Osteocyte (in vitro differentiated cells): Measurements from ENCODE around the gene BORCS6. TPM values are rescaled to one million over a fixed set of nuclear protein-coding genes. Genes with fewer than 3 reads are reported as not detected.
A peak's percentile ranks its signal among the peaks of the same experiment; 100 is the strongest.

Source experiments
- DNase-seq: peaks from one replicate; pipeline ENCODE4 v3.0.0; 2021; ENCODE audit warnings: mixed read lengths; ENCODE audit not compliant: unreplicated experiment; ENCODE audit errors: extremely low spot score
- H3K27ac Mint-ChIP-seq: one replicate; pipeline ENCODE4 v1.8.0; 2021; ENCODE audit warnings: mild to moderate bottlenecking, mixed read lengths; ENCODE audit not compliant: unreplicated experiment
- H3K27me3 Mint-ChIP-seq: one replicate; pipeline ENCODE4 v1.8.0; 2021; ENCODE audit warnings: mixed read lengths; ENCODE audit not compliant: unreplicated experiment
- H3K36me3 Mint-ChIP-seq: one replicate; pipeline ENCODE4 v1.8.0; 2021; ENCODE audit warnings: mixed read lengths; ENCODE audit not compliant: unreplicated experiment
- H3K4me1 Mint-ChIP-seq: one replicate; pipeline ENCODE4 v1.8.0; 2021; ENCODE audit warnings: mixed read lengths; ENCODE audit not compliant: unreplicated experiment
- H3K4me3 Mint-ChIP-seq: one replicate; pipeline ENCODE4 v1.8.0; 2021; ENCODE audit warnings: mild to moderate bottlenecking, moderate library complexity, mixed read lengths; ENCODE audit not compliant: unreplicated experiment
- H3K9me3 Mint-ChIP-seq: one replicate; pipeline ENCODE4 v1.8.0; 2021; ENCODE audit warnings: mixed read lengths; ENCODE audit not compliant: unreplicated experiment
- CTCF ChIP-seq: fragments of 200-600 bp; sonication (generic); IDR thresholded peaks from 2 replicates; pipeline ENCODE4 v1.5.0; 2021; ENCODE audit warnings: antibody characterized with exemption, mild to moderate bottlenecking, moderate library complexity
- total RNA-seq: library from RNA; stranded (reverse); gene quantifications from 2 replicates; pipeline ENCODE4 v1.2.1, GENCODE V29; 2021

BORCS6 gene
- total RNA-seq, 1 donor from 2014 or later: 6.2 TPM

DNA sequence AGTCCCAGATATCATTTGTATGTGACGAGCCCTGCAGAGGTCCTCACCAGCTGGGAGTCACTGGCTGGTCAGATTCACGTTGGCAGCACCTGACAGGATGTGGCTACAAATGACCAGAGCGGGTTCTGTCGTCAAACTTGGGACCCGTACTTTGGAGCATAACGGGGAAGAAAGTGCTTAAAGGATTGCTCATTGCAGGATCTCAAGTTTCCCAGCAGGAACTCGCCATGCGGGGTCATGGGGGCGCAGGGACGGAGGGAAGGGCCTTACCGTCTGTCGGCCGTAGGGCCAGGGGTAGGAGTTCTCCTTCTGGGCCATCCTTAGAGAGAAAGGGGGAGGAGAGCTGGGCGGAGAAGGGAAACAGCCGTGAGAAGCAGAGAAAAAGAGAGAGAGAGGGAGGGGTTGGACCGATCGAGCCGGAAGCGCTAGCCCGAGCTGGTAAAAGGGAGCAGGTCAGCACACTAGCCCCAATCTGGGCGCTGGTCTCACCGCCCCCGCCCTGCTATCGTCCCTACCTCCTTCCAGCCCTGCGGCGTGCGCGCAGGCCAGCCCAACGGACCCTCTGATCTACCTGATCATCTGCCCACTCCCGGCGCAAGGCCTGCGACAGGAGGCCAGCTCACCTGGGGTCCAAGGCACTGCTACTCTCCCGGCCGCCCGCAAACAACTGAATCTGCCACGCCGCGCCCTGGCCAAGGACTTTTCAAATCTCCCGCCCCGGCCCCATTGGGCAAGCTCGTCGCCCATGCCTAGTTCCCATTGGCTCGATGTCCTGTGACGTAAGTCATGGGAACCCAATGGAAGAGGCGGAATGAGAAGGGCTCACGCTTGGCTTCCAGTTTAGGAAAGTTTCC, 20.2 kb upstream of the BORCS6 start, which contains the start of gene AURKB:
Gene AURKB (minus strand): TSS at position 669 of the 854 bp plus-strand sequence. CDS start 351 bp downstream, at position 318.
- Mint-ChIP-seq H3K4me3 (peak within 1 kb of the TSS; percentile 93), H3K27me3 (no peaks in the 10 kb centered on the region), H3K9me3 (no peaks in the 10 kb centered on the region), H3K27ac (peak within 1 kb of the TSS; percentile 98), H3K36me3 (peaks cover 3% of the 10 kb centered on the region), H3K4me1 (peaks cover 21% of the 10 kb centered on the region)
- no peak for TF ChIP-seq CTCF
- DNase-seq: peak; percentile 96

DNA sequence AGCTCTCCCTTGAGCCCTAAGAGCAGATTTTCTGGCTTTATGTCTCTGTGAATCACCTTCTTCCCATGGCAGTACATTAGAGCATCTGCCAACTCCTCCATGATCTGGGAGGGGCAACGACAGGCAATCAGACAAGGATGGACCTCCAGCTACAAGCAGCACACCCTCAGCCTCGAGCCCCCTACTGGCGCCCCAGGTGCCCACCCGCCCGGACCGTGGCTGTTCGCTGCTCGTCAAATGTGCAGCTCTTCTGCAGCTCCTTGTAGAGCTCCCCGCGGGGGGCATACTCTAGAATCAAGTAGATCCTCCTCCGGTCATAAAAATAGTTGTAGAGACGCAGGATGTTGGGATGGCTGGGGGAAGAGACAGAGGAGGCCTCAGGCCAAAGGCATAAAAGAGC, 16.6 kb upstream of the BORCS6 start:
- peaks cover 3% of the 10 kb centered on the region for H3K36me3 Mint-ChIP-seq
- no peak for TF ChIP-seq CTCF
- peaks cover 21% of the 10 kb centered on the region for H3K4me1 Mint-ChIP-seq
- no peak for DNase-seq
- no peak overlapping the region for H3K27ac Mint-ChIP-seq
- no peaks in the 10 kb centered on the region for H3K27me3 Mint-ChIP-seq
- no peak overlapping the region for H3K4me3 Mint-ChIP-seq
- no peaks in the 10 kb centered on the region for H3K9me3 Mint-ChIP-seq

- no peak overlapping the region for H3K4me3 Mint-ChIP-seq
- H3K27me3 Mint-ChIP-seq: no peaks in the 10 kb centered on the region
- H3K4me1 Mint-ChIP-seq: peaks cover 12% of the 10 kb centered on the region
- no peak for TF ChIP-seq CTCF
- H3K27ac Mint-ChIP-seq: no peak overlapping the region
- H3K36me3 Mint-ChIP-seq: peaks cover 3% of the 10 kb centered on the region
- H3K9me3 Mint-ChIP-seq: no peaks in the 10 kb centered on the region
- no peak for DNase-seq
Measured at GRCh38 chr17:8204761-8205555, 15.0 kb upstream of the BORCS6 start.

DNA sequence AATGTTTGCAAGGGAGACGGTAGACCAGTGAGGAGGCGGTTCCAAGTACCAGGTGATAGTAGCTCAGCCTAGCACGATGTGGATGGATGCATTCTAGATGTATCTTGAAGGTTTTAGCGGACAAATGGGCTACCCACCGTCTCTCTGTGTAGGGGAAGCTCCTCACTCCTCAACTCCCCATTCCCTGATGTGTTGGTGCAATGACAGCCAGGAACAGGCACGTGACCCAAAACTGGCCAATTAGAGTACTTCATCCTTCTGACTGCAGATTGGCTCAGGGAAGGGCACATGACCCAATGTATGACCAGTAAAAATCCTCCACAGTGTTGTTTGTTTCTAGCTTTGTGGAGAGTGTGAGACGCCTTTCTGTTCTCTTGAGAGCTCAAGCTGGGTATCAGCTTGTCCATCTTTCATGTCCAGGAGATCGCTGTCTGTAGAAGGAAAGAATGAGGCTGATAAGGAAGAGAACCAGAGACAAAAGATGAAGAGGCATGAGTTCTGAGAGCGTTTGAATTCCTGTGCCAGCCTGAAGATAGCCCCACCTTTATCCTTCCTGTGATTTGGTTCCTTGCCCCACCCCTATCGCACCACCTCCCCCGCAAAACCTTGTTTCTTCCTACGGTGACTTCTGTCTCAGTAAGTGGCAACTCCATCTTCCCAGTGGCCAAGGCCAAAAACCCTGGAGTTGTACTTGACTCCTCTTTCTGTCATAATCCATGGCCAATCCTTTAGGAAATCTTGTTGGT, 2.3 kb upstream of the BORCS6 start:
- DNase-seq: no peak
- Mint-ChIP-seq H3K27me3 (no peaks in the 10 kb centered on the region), H3K27ac (no peak overlapping the region), H3K9me3 (no peaks in the 10 kb centered on the region), H3K36me3 (no peaks in the 10 kb centered on the region), H3K4me1 (peaks cover 17% of the 10 kb centered on the region), H3K4me3 (no peak overlapping the region)
- TF ChIP-seq CTCF: no peak
